KMS-11 (cell line): ENCODE measurements around the gene PTPRN2.

Experiments used
- H2AFZ ChIP-seq: fragments of 200-600 bp; sonication (generic); 2 replicates; pipeline ENCODE4 v1.6.1; 2016; ENCODE audit warnings: antibody characterized with exemption, mixed run types, low read depth
- H3K27ac ChIP-seq: fragments of 200-600 bp; sonication (generic); 2 replicates; pipeline ENCODE4 v1.6.1; 2016; ENCODE audit warnings: mild to moderate bottlenecking, mixed run types
- H3K27me3 ChIP-seq: fragments of 200-600 bp; sonication (generic); 2 replicates; pipeline ENCODE4 v1.6.1; 2017; ENCODE audit warnings: mild to moderate bottlenecking, low read depth, mixed run types, moderate library complexity; ENCODE audit not compliant: insufficient read depth
- H3K36me3 ChIP-seq: fragments of 200-600 bp; sonication (generic); 2 replicates; pipeline ENCODE4 v1.6.1; 2017; ENCODE audit warnings: mild to moderate bottlenecking, mixed run types; ENCODE audit not compliant: insufficient read depth
- H3K4me1 ChIP-seq: fragments of 200-600 bp; sonication (generic); 2 replicates; pipeline ENCODE4 v1.6.1; 2016; ENCODE audit warnings: mild to moderate bottlenecking, low read depth, mixed run types; ENCODE audit not compliant: poor library complexity, severe bottlenecking
- H3K4me2 ChIP-seq: fragments of 200-600 bp; sonication (generic); 2 replicates; pipeline ENCODE4 v1.7.0; 2016; ENCODE audit warnings: mild to moderate bottlenecking, mixed run types
- H3K4me3 ChIP-seq: fragments of 200-600 bp; sonication (generic); IDR thresholded peaks from 2 replicates; pipeline ENCODE4 v1.6.1; 2017; ENCODE audit warnings: low read depth, low read length, mixed read lengths; ENCODE audit not compliant: insufficient read depth
- H3K79me2 ChIP-seq: fragments of 200-600 bp; sonication (generic); 2 replicates; pipeline ENCODE4 v1.6.1; 2016; ENCODE audit warnings: low read depth, mixed run types; ENCODE audit not compliant: insufficient read depth
- H3K9ac ChIP-seq: fragments of 200-600 bp; sonication (generic); 2 replicates; pipeline ENCODE4 v1.6.1; 2016; ENCODE audit warnings: mild to moderate bottlenecking, mixed run types
- H4K20me1 ChIP-seq: fragments of 200-600 bp; sonication (generic); 2 replicates; pipeline ENCODE4 v1.6.1; 2016; ENCODE audit warnings: mild to moderate bottlenecking, mixed run types; ENCODE audit not compliant: insufficient read depth
- CTCF ChIP-seq: fragments of 200-600 bp; sonication (generic); conservative IDR thresholded peaks from 2 replicates; pipeline ENCODE4 v1.6.1; 2017; ENCODE audit warnings: low read depth, mild to moderate bottlenecking, antibody characterized with exemption, low read length, moderate library complexity, mixed read lengths

Gene PTPRN2

GRCh38 chr7:158112571-158113320 lies 474.9 kb downstream of the PTPRN2 start:
- Histone ChIP-seq H3K36me3 (no peaks in the 10 kb centered on the region), H3K4me1 (no peaks in the 10 kb centered on the region), H3K4me2 (no peak overlapping the region), H4K20me1 (no peaks in the 10 kb centered on the region), H3K27me3 (no peaks in the 10 kb centered on the region), H3K79me2 (no peaks in the 10 kb centered on the region), H3K27ac (no peak overlapping the region), H3K9ac (no peak overlapping the region), H3K4me3 (no peak overlapping the region), H2AFZ (no peak overlapping the region)
- TF ChIP-seq CTCF: no peak

GRCh38 chr7:158111906-158112570 lies 475.6 kb downstream of the PTPRN2 start:
- H3K4me1 ChIP-seq: no peaks in the 10 kb centered on the region
- no peak overlapping the region for H3K4me2 ChIP-seq
- H3K27ac ChIP-seq: no peak overlapping the region
- no peak overlapping the region for H3K4me3 ChIP-seq
- no peak overlapping the region for H3K9ac ChIP-seq
- H4K20me1 ChIP-seq: no peaks in the 10 kb centered on the region
- no peak overlapping the region for H2AFZ ChIP-seq
- TF ChIP-seq CTCF: no peak
- H3K27me3 ChIP-seq: no peaks in the 10 kb centered on the region
- H3K36me3 ChIP-seq: no peaks in the 10 kb centered on the region
- H3K79me2 ChIP-seq: no peaks in the 10 kb centered on the region

GRCh38 chr7:158111049-158111751 lies 476.4 kb downstream of the PTPRN2 start:
- Histone ChIP-seq H3K79me2 (no peaks in the 10 kb centered on the region), H3K4me3 (no peak overlapping the region), H3K9ac (no peak overlapping the region), H4K20me1 (no peaks in the 10 kb centered on the region), H3K4me1 (no peaks in the 10 kb centered on the region), H3K36me3 (no peaks in the 10 kb centered on the region), H3K27me3 (no peaks in the 10 kb centered on the region), H2AFZ (no peak overlapping the region), H3K27ac (no peak overlapping the region), H3K4me2 (no peak overlapping the region)
- no peak for TF ChIP-seq CTCF

- H3K4me2 ChIP-seq: no peak overlapping the region
- no peaks in the 10 kb centered on the region for H3K4me1 ChIP-seq
- no peak overlapping the region for H2AFZ ChIP-seq
- no peaks in the 10 kb centered on the region for H4K20me1 ChIP-seq
- H3K27me3 ChIP-seq: no peaks in the 10 kb centered on the region
- H3K36me3 ChIP-seq: no peaks in the 10 kb centered on the region
- no peak overlapping the region for H3K4me3 ChIP-seq
- no peak overlapping the region for H3K27ac ChIP-seq
- no peak for TF ChIP-seq CTCF
- H3K79me2 ChIP-seq: no peaks in the 10 kb centered on the region
- no peak overlapping the region for H3K9ac ChIP-seq
Measured at GRCh38 chr7:158110661-158111048, 477.0 kb downstream of the PTPRN2 start.
